SH-SY5Y (cell line): ENCODE measurements around the gene CRELD2.

Experiments
- GATA2 ChIP-seq: IDR thresholded peaks from 2 replicates; pipeline ENCODE4 v1.6.1; 2011; ENCODE audit warnings: mild to moderate bottlenecking, low read depth, low read length
- GATA3 ChIP-seq: IDR thresholded peaks from 2 replicates; pipeline ENCODE4 v1.6.1; 2011; ENCODE audit warnings: low read depth, mild to moderate bottlenecking, low read length, moderate library complexity

- TF ChIP-seq GATA2 (no peak), GATA3 (no peak)
These were observed 1.6 kb upstream of the CRELD2 start for GRCh38 chr22:49916831-49917230.
